Ovary (tissue), 3 donors: ENCODE results near the gene MARCKS.

Experiments used
- CTCF ChIP-seq, 3 donors: fragments of 450-650 bp in 2 of 3; fragments of 200-600 bp in 1 of 3; IDR thresholded peaks; one replicate each; pipeline versions ENCODE4 v1.5.1 to v1.8.0; 2016 to 2022; ENCODE audit warnings: antibody characterized with exemption in 3 of 3, mild to moderate bottlenecking in 1 of 3
- POLR2A ChIP-seq: fragments of 450-650 bp; IDR thresholded peaks from one replicate; pipeline ENCODE4 v1.6.1; 2017; ENCODE audit warnings: antibody characterized with exemption, mild to moderate bottlenecking, moderate library complexity
- donor health status: DM: no; HTN: no; CAD: no.

- no peak for TF ChIP-seq POLR2A
- no peak for TF ChIP-seq CTCF (IDR thresholded peaks at IDR 0.05)
These were observed 36.3 kb downstream of the MARCKS start for GRCh38 chr6:113893451-113893850.
